Fibroblast of villous mesenchyme (primary cell): ENCODE measurements around the gene CEACAM21. TPM values are rescaled to one million over a fixed set of nuclear protein-coding genes. Genes with fewer than 3 reads are reported as not detected.

Source experiments
- DNase-seq: peaks from one replicate; pipeline ENCODE4 v3.0.0-alpha.2; 2010; ENCODE audit warnings: low read depth
- H3K4me3 ChIP-seq: 2 replicates; pipeline ENCODE4 v1.5.1; 2011; ENCODE audit warnings: low read depth, mild to moderate bottlenecking, low read length
- total RNA-seq: library from RNA; depleted of rRNA; stranded (reverse); fragments of >200 nt; gene quantifications from 2 replicates; pipeline ENCODE4 v1.2.3, GENCODE V29; 2012
- TF ChIP-seq, protein P1 (sequence below): IDR thresholded peaks from 2 replicates; pipeline ENCODE4 v1.5.1; 2012; ENCODE audit warnings: low read depth, mild to moderate bottlenecking, low read length; ENCODE audit not compliant: insufficient read depth

Gene CEACAM21
- total RNA-seq, 1 donor, result not detected

GRCh38 chr19:41548047-41548446 lies 27.9 kb upstream of the CEACAM21 start:
- DNase-seq, result no peak

DNA sequence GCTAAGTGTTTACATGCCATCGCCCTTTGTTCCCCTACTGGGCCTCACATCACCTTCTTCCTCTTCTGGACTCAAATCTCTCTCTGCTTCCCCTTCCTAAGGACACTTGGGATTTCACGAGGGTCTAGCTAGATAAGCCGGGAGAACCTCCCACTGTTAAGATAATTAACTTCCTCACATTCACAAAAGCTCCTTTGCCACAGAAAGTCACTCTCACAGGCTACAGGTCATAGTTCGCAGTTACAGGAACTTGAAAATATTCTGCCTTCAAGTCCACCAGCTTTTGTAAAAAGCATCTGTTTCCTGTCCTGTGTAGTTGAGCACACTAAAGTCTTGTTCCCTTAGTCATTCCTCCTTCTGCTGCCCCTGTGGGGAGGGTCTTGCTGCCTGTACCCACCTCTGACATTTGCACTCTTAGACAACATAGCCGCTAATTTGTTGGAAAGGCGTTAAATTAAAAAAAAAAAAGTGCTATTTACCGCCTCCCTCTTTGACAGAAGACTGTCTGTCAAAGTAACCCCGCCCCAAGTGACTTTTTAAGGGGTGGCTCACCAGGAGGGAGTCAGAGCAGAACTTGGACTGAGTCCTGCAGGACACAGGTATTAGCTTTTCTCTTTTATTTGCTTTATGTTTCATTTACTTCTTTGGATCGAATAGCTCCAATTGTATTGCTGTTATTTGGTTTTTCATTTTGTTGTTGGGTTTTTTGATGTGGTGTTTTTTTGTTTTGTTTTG lies 26.8 kb upstream of the CEACAM21 start:
- TF ChIP-seq, protein P1, sequence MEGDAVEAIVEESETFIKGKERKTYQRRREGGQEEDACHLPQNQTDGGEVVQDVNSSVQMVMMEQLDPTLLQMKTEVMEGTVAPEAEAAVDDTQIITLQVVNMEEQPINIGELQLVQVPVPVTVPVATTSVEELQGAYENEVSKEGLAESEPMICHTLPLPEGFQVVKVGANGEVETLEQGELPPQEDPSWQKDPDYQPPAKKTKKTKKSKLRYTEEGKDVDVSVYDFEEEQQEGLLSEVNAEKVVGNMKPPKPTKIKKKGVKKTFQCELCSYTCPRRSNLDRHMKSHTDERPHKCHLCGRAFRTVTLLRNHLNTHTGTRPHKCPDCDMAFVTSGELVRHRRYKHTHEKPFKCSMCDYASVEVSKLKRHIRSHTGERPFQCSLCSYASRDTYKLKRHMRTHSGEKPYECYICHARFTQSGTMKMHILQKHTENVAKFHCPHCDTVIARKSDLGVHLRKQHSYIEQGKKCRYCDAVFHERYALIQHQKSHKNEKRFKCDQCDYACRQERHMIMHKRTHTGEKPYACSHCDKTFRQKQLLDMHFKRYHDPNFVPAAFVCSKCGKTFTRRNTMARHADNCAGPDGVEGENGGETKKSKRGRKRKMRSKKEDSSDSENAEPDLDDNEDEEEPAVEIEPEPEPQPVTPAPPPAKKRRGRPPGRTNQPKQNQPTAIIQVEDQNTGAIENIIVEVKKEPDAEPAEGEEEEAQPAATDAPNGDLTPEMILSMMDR, result no peak
- DNase-seq, result no peak
- H3K4me3 ChIP-seq, result no peak overlapping the region

More at GRCh38 chr19:41548047-41548446, 27.9 kb upstream of the CEACAM21 start:
- TF ChIP-seq, protein P1, result no peak
- no peak overlapping the region for H3K4me3 ChIP-seq

- DNase-seq, result no peak
- H3K4me3 ChIP-seq, result no peak overlapping the region
- TF ChIP-seq, protein P1, result no peak
Measured at GRCh38 chr19:41549884-41550283, 26.1 kb upstream of the CEACAM21 start.

GRCh38 chr19:41551212-41551610 lies 24.8 kb upstream of the CEACAM21 start:
- TF ChIP-seq, protein P1, result no peak
- H3K4me3 ChIP-seq, result no peak overlapping the region
- DNase-seq, result no peak

DNA sequence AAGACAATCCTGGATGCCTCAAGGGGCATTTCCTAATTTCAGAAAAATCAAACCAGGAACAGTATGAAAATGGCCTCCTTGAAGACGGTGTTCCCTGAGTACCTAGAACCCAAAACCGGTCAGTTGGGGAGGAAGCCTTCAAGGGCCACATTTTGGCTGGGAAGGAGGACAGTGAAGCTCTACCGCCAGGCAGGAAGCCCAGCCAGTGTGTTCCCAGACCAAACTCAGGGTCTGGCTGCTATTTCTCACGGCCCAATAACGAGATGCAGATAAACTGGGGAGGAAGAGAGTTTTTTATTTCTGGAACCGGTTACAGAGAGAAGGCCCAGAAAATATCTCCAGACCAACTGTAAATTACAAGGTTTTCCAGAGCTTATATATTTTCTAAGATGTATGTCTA lies 24.3 kb upstream of the CEACAM21 start:
- DNase-seq, result no peak
- H3K4me3 ChIP-seq, result no peak overlapping the region
- TF ChIP-seq, protein P1, result no peak

DNA sequence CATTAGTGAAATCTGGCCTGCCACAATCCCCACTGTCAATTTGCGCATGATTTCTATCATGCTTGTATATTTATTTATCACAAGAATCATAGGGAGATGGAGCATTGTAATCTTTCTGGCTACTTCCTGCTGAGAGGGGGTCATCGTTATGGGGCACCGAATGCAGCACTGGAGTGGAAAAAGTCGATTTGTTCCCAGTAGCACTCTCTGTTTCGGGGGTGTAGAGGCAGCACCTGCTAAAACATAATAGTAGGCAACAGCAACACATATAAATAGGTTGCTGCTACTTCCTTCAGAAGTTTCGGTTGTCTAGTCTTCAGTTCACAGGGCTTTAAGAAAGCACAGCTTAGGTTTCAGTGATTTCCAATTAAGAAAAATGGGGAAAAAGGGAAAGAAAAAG lies 23.4 kb upstream of the CEACAM21 start:
- TF ChIP-seq, protein P1, result no peak
- no peak overlapping the region for H3K4me3 ChIP-seq
- DNase-seq, result no peak

DNA sequence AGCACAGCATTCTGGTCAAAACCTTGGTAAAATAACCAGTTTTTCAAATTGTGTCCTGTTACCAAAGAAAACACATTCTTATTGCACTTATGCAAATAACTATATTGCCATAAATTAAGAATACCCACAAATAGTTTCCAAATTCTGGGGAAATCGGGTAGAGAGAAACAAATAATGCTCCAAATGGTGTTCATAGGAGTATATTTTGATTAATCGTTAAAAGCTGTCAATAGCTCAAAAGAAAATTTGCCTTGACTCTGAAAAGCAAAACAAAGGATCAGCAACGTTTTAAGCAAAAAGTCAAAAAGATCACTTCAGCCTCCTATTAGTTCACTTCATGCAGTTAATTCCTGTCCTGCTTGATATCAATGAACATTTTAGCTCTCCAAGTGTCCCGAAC lies 22.2 kb upstream of the CEACAM21 start:
- TF ChIP-seq, protein P1, result no peak
- H3K4me3 ChIP-seq, result no peak overlapping the region
- no peak for DNase-seq
